Measurements from ENCODE around the gene WDR90.
A peak's percentile ranks its signal among the peaks of the same experiment; 100 is the strongest.

WDR90 gene

GRCh38 chr16:662597-662996 is 13.4 kb downstream of the WDR90 start:
- no peak overlapping the region for H3K4me3 ChIP-seq (ENCODE audit: low read depth, low read length)
- DNase-seq (ENCODE audit: low read depth), result no peak
- TF ChIP-seq CTCF (IDR thresholded peaks at IDR 0.05; ENCODE audit: low read depth, low read length) (no peak), POLR2A (IDR thresholded peaks at IDR 0.05; ENCODE audit: extremely low read depth, insufficient read length) (no peak), MYC (IDR thresholded peaks at IDR 0.05; ENCODE audit: low read depth, low read length) (no peak), MAX (IDR thresholded peaks at IDR 0.05; ENCODE audit: low read depth, low read length) (no peak)

- H3K4me3 ChIP-seq (ENCODE audit: low read depth, low read length), result no peak overlapping the region
- DNase-seq (ENCODE audit: low read depth), result no peak
- TF ChIP-seq POLR2A (IDR thresholded peaks at IDR 0.05; ENCODE audit: extremely low read depth, insufficient read length) (no peak), CTCF (IDR thresholded peaks at IDR 0.05; ENCODE audit: low read depth, low read length) (no peak), MYC (IDR thresholded peaks at IDR 0.05; ENCODE audit: low read depth, low read length) (no peak), MAX (IDR thresholded peaks at IDR 0.05; ENCODE audit: low read depth, low read length) (no peak)
These were observed 17.4 kb downstream of the WDR90 start for GRCh38 chr16:666572-666971.

- DNase-seq (ENCODE audit: low read depth), result no peak
- TF ChIP-seq MAX (IDR thresholded peaks at IDR 0.05; ENCODE audit: low read depth, low read length) (no peak), CTCF (IDR thresholded peaks at IDR 0.05; ENCODE audit: low read depth, low read length) (no peak), MYC (IDR thresholded peaks at IDR 0.05; ENCODE audit: low read depth, low read length) (no peak), POLR2A (IDR thresholded peaks at IDR 0.05; ENCODE audit: extremely low read depth, insufficient read length) (no peak)
- no peak overlapping the region for H3K4me3 ChIP-seq (ENCODE audit: low read depth, low read length)
These were observed 18.1 kb downstream of the WDR90 start for GRCh38 chr16:667113-667779.

- H3K4me3 ChIP-seq (ENCODE audit: low read depth, low read length), result peak within 1 kb of the TSS; percentile 65
- peak; percentile 48 for TF ChIP-seq CTCF (IDR thresholded peaks at IDR 0.05; ENCODE audit: low read depth, low read length)
- TF ChIP-seq MYC (IDR thresholded peaks at IDR 0.05; ENCODE audit: low read depth, low read length), result peak; percentile 71; the same call in 1 of the 2 replicates
- peak; percentile 47 for TF ChIP-seq POLR2A (IDR thresholded peaks at IDR 0.05; ENCODE audit: extremely low read depth, insufficient read length)
- 0 out of 2 replicates have a peak, but pooled peaks have one; percentile 3 for TF ChIP-seq MAX (IDR thresholded peaks at IDR 0.05; ENCODE audit: low read depth, low read length)
- peak; percentile 90 for DNase-seq (ENCODE audit: low read depth)
These were observed 18.8 kb downstream of the WDR90 start, which contains the start of gene RHOT2 for GRCh38 chr16:667780-668518. Gene RHOT2 (plus strand): TSS chr16:668132. CDS start chr16:668200, 68 bp downstream.

GRCh38 chr16:668519-669171 is 19.5 kb downstream of the WDR90 start:
- no peak for DNase-seq (ENCODE audit: low read depth)
- TF ChIP-seq MYC (IDR thresholded peaks at IDR 0.05; ENCODE audit: low read depth, low read length), result no peak
- TF ChIP-seq CTCF (IDR thresholded peaks at IDR 0.05; ENCODE audit: low read depth, low read length), result no peak
- no peak for TF ChIP-seq MAX (IDR thresholded peaks at IDR 0.05; ENCODE audit: low read depth, low read length)
- TF ChIP-seq POLR2A (IDR thresholded peaks at IDR 0.05; ENCODE audit: extremely low read depth, insufficient read length), result no peak
- peak overlapping the region; percentile 65 for H3K4me3 ChIP-seq (ENCODE audit: low read depth, low read length)

Data from NB4 (cell line).